GM12875 (cell line): Measurements from ENCODE around the gene EPHB6.

Source experiments
- H3K4me3 ChIP-seq: one replicate; pipeline ENCODE4 v1.5.1; 2011; ENCODE audit warnings: low read depth, low read length, control low read depth
- CTCF ChIP-seq: IDR thresholded peaks from 2 replicates; pipeline ENCODE4 v1.5.1; 2011; ENCODE audit warnings: low read depth, mild to moderate bottlenecking, control low read depth, inconsistent platforms, low read length, moderate library complexity, borderline replicate concordance; ENCODE audit not compliant: insufficient read depth

The EPHB6 gene

GRCh38 chr7:142866361-142867096 is 11.7 kb downstream of the EPHB6 start:
- H3K4me3 ChIP-seq = no peak overlapping the region
- TF ChIP-seq CTCF = peak; percentile 53; the same call in 1 of the 2 replicates

GRCh38 chr7:142867097-142867378 is 12.2 kb downstream of the EPHB6 start:
- H3K4me3 ChIP-seq = no peak overlapping the region
- no peak for TF ChIP-seq CTCF

GRCh38 chr7:142867398-142868187 is 12.7 kb downstream of the EPHB6 start:
- no peak overlapping the region for H3K4me3 ChIP-seq
- no peak for TF ChIP-seq CTCF

GRCh38 chr7:142868188-142868985 is 13.5 kb downstream of the EPHB6 start:
- no peak for TF ChIP-seq CTCF
- H3K4me3 ChIP-seq = no peak overlapping the region

GRCh38 chr7:142868986-142869415 is 14.1 kb downstream of the EPHB6 start:
- no peak overlapping the region for H3K4me3 ChIP-seq
- TF ChIP-seq CTCF = no peak

GRCh38 chr7:142869434-142869833 is 14.6 kb downstream of the EPHB6 start:
- H3K4me3 ChIP-seq = no peak overlapping the region
- no peak for TF ChIP-seq CTCF

- TF ChIP-seq CTCF = no peak
- H3K4me3 ChIP-seq = no peak overlapping the region
Observed at GRCh38 chr7:142870147-142870559, 15.3 kb downstream of the EPHB6 start.
